ENCODE results near the gene MCC. TPM values are rescaled to one million over a fixed set of nuclear protein-coding genes. Genes with fewer than 3 reads are reported as not detected.
"Not testable (repeated sequence)": the region's sequence is repeated elsewhere in the genome, so short reads cannot be mapped to it uniquely, and the experiment has no call there.

MCC gene
- total and polyA plus RNA-seq, 7 donors = 1.4 to 13.8 (median 4.4) TPM

GRCh38 chr5:113480243-113480642 lies 8.0 kb downstream of the MCC start:
- no peak for TF ChIP-seq CTCF (IDR thresholded peaks at IDR 0.05)
- no peaks in the 10 kb centered on the region for H3K36me3 ChIP-seq (ENCODE audit: insufficient read depth in 1 of 2, low read depth in 1 of 2)
- intact Hi-C loops (cut with DNase I) = no loop called here
- no peaks in the 10 kb centered on the region for H3K9me3 ChIP-seq
- ATAC-seq (no peak), DNase-seq (no peak)
- H3K27ac ChIP-seq = no peak overlapping the region
- H3K4me3 ChIP-seq = no peak overlapping the region
- peaks cover 0 to 10% (median 0%) of the 10 kb centered on the region in 3 donors for H3K27me3 ChIP-seq (ENCODE audit: insufficient read depth in 3 of 3, low read length in 2 of 3)
- 72 to 80% (median 75%) methylated on average over 5 of the region's 5 CpGs for WGBS, 3 donors
- H3K4me1 ChIP-seq = no peaks in the 10 kb centered on the region

GRCh38 chr5:113478691-113479090 lies 9.6 kb downstream of the MCC start:
- WGBS, 3 donors = 89 to 96% (median 91%) methylated on average over 3 of the region's 3 CpGs
- no peak overlapping the region for H3K4me3 ChIP-seq
- DNase-seq (no peak), ATAC-seq (no peak)
- peaks cover 0 to 5% (median 0%) of the 10 kb centered on the region in 3 donors for H3K27me3 ChIP-seq (ENCODE audit: insufficient read depth in 3 of 3, low read length in 2 of 3)
- no peaks in the 10 kb centered on the region for H3K36me3 ChIP-seq (ENCODE audit: insufficient read depth in 1 of 2, low read depth in 1 of 2)
- intact Hi-C loops (cut with DNase I) = no loop called here
- H3K27ac ChIP-seq = no peak overlapping the region
- TF ChIP-seq CTCF (IDR thresholded peaks at IDR 0.05) = no peak
- H3K4me1 ChIP-seq = no peaks in the 10 kb centered on the region
- H3K9me3 ChIP-seq = no peaks in the 10 kb centered on the region

GRCh38 chr5:113474100-113474728 lies 14.0 kb downstream of the MCC start:
- Histone ChIP-seq H3K27me3 (ENCODE audit: insufficient read depth in 3 of 3, low read length in 2 of 3) (no peaks in the 10 kb centered on the region), H3K36me3 (ENCODE audit: insufficient read depth in 1 of 2, low read depth in 1 of 2) (no peaks in the 10 kb centered on the region), H3K4me1 (no peaks in the 10 kb centered on the region), H3K9me3 (no peaks in the 10 kb centered on the region), H3K27ac (no peak overlapping the region), H3K4me3 (no peak overlapping the region)
- intact Hi-C loops (cut with DNase I) = no loop called here
- no peak for DNase-seq
- WGBS, 3 donors = 61 to 68% (median 63%) methylated on average over 5 of the region's 5 CpGs
- TF ChIP-seq CTCF (IDR thresholded peaks at IDR 0.05) = no peak
- no peak for ATAC-seq

- no peaks in the 10 kb centered on the region for H3K4me1 ChIP-seq
- ATAC-seq = no peak
- no peak overlapping the region for H3K27ac ChIP-seq
- DNase-seq = no peak
- no peak overlapping the region for H3K4me3 ChIP-seq
- TF ChIP-seq CTCF (IDR thresholded peaks at IDR 0.05) = no peak
- H3K9me3 ChIP-seq = no peaks in the 10 kb centered on the region
- H3K36me3 ChIP-seq (ENCODE audit: insufficient read depth in 1 of 2, low read depth in 1 of 2) = no peaks in the 10 kb centered on the region
- no peaks in the 10 kb centered on the region for H3K27me3 ChIP-seq (ENCODE audit: insufficient read depth in 3 of 3, low read length in 2 of 3)
- intact Hi-C loops (cut with DNase I) = no loop called here
Measured at GRCh38 chr5:113463032-113463431, 25.2 kb downstream of the MCC start.

- H3K4me1 ChIP-seq; H3K4me3 ChIP-seq; DNase-seq; ATAC-seq; H3K27me3 ChIP-seq (ENCODE audit: insufficient read depth in 3 of 3, low read length in 2 of 3); H3K36me3 ChIP-seq (ENCODE audit: insufficient read depth in 1 of 2, low read depth in 1 of 2); H3K27ac ChIP-seq; intact Hi-C loops (cut with DNase I); H3K9me3 ChIP-seq: not testable (repeated sequence)
- 92 to 95% (median 95%) methylated on average over 19 to 21 of the region's 21 CpGs for WGBS, 3 donors
Measured at GRCh38 chr5:113457106-113457505, 31.1 kb downstream of the MCC start.

Data from psoas muscle (tissue), 8 donors.